Measurements from ENCODE around the gene ADAMTS2.

DNA sequence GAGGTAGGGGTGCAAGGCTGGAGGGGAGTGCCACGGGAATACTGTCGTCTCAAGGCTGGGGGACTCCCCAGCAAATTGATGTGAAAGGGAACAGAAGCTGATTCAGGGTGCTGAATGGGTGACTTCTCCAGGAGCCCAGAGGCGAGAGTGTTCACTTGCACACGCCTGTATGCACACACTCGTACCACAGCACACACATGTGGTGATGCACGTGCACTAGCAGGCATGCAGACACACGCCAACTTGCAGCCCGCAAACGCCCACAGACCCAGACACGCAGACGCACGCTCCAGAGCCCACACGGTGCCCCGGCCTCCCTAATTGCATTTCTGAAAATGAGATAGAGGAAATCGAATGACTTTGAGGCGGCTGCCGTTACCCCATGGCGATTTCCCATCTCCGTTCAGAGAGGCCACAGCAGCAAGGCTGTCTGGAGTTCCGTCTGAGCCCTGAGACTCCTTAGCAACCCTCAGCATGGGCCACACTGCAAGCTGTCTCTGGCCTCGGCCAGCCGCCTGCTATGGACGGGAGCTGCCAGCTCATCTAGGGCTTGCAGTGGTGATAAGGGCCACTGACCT is 9.1 kb upstream of the ADAMTS2 start:
- no peak for TF ChIP-seq MAX (IDR thresholded peaks at IDR 0.05; ENCODE audit: insufficient read depth, insufficient read length)
- no peak for TF ChIP-seq POLR2A (IDR thresholded peaks at IDR 0.05; ENCODE audit: low read depth, low read length)
- TF ChIP-seq EZH2 (IDR thresholded peaks at IDR 0.05; ENCODE audit: borderline replicate concordance, low read depth, low read length, severe bottlenecking), result no peak
- TF ChIP-seq CTCF (IDR thresholded peaks at IDR 0.05; ENCODE audit: extremely low read depth in 1 of 2, insufficient read depth in 1 of 2, low read depth in 1 of 2, low read length in 2 of 2), result no peak
- TF ChIP-seq JUN (IDR thresholded peaks at IDR 0.05; ENCODE audit: borderline replicate concordance, insufficient read depth, insufficient read length, low read depth), result no peak
- no peak for TF ChIP-seq GATA2 (IDR thresholded peaks at IDR 0.05; ENCODE audit: insufficient read depth, insufficient read length, low read depth, low read length)
- TF ChIP-seq POLR2AphosphoS5 (IDR thresholded peaks at IDR 0.05; ENCODE audit: insufficient read depth, low read depth, low read length), result no peak
- no peak for TF ChIP-seq FOS (IDR thresholded peaks at IDR 0.05; ENCODE audit: borderline replicate concordance, insufficient read depth, low read length)
